Endothelial cell (in vitro differentiated cells): ENCODE measurements around the gene SPON2. TPM values are rescaled to one million over a fixed set of nuclear protein-coding genes. Genes with fewer than 3 reads are reported as not detected.

Experiments used
- DNase-seq: peaks from one replicate; pipeline ENCODE4 v3.0.0; 2021; ENCODE audit warnings: low spot score
- H3K27ac Mint-ChIP-seq: one replicate; pipeline ENCODE4 v1.8.0; 2021; ENCODE audit warnings: mixed read lengths, inconsistent platforms; ENCODE audit not compliant: unreplicated experiment
- H3K27me3 Mint-ChIP-seq: one replicate; pipeline ENCODE4 v1.8.0; 2021; ENCODE audit warnings: mild to moderate bottlenecking, moderate library complexity, mixed read lengths, inconsistent platforms; ENCODE audit not compliant: unreplicated experiment
- H3K36me3 Mint-ChIP-seq: one replicate; pipeline ENCODE4 v1.8.0; 2021; ENCODE audit warnings: mild to moderate bottlenecking, low read depth, mixed read lengths, inconsistent platforms; ENCODE audit not compliant: unreplicated experiment
- H3K4me1 Mint-ChIP-seq: one replicate; pipeline ENCODE4 v1.8.0; 2021; ENCODE audit warnings: mild to moderate bottlenecking, mixed read lengths, inconsistent platforms; ENCODE audit not compliant: unreplicated experiment
- H3K4me3 Mint-ChIP-seq: one replicate; pipeline ENCODE4 v1.8.0; 2021; ENCODE audit warnings: mild to moderate bottlenecking, mixed read lengths, inconsistent platforms; ENCODE audit not compliant: unreplicated experiment
- H3K9me3 Mint-ChIP-seq: one replicate; pipeline ENCODE4 v1.8.0; 2021; ENCODE audit warnings: mixed read lengths, inconsistent platforms; ENCODE audit not compliant: unreplicated experiment
- total RNA-seq: library from RNA; stranded (reverse); fragmentation: NEBNext Ultra II Directional; extraction: Animal tissue kit (Norgen Biotek cat#: 25700); gene quantifications from one replicate; pipeline ENCODE4 v1.2.1, GENCODE V29; 2021; ENCODE audit not compliant: unreplicated experiment
- TF ChIP-seq, protein P1 (sequence below): fragments of 200-600 bp; sonication (generic); IDR thresholded peaks from one replicate; pipeline ENCODE4 v1.5.0; 2021; ENCODE audit warnings: antibody characterized with exemption; ENCODE audit not compliant: unreplicated experiment

SPON2 gene
- total RNA-seq, 1 donor from 2014 or later, result 0.97 TPM

DNA sequence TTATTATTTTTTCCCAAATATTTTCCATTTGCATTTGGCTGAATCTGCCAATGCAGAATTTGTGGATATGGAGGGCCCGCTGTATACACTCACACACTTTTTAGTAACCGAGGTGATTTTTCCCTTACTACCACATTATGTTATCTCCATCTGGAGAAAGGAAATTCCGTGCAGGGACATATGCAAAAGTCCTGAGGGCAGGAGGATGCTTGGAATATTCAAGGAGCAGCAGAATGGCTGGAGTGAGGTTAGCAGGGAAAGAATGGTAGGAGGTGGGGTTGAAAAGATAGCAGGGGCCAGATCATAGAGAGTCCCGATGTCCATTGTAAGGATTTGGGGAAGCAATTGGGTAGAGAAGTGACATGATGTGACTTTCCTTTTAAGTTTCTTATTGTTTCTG lies 47.6 kb downstream of the SPON2 start:
- Mint-ChIP-seq H3K4me3 (no peak overlapping the region), H3K9me3 (no peaks in the 10 kb centered on the region), H3K4me1 (no peaks in the 10 kb centered on the region), H3K27ac (no peak overlapping the region), H3K36me3 (no peaks in the 10 kb centered on the region), H3K27me3 (peaks cover 1% of the 10 kb centered on the region)
- DNase-seq, result no peak
- TF ChIP-seq, protein P1, sequence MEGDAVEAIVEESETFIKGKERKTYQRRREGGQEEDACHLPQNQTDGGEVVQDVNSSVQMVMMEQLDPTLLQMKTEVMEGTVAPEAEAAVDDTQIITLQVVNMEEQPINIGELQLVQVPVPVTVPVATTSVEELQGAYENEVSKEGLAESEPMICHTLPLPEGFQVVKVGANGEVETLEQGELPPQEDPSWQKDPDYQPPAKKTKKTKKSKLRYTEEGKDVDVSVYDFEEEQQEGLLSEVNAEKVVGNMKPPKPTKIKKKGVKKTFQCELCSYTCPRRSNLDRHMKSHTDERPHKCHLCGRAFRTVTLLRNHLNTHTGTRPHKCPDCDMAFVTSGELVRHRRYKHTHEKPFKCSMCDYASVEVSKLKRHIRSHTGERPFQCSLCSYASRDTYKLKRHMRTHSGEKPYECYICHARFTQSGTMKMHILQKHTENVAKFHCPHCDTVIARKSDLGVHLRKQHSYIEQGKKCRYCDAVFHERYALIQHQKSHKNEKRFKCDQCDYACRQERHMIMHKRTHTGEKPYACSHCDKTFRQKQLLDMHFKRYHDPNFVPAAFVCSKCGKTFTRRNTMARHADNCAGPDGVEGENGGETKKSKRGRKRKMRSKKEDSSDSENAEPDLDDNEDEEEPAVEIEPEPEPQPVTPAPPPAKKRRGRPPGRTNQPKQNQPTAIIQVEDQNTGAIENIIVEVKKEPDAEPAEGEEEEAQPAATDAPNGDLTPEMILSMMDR, result no peak

DNA sequence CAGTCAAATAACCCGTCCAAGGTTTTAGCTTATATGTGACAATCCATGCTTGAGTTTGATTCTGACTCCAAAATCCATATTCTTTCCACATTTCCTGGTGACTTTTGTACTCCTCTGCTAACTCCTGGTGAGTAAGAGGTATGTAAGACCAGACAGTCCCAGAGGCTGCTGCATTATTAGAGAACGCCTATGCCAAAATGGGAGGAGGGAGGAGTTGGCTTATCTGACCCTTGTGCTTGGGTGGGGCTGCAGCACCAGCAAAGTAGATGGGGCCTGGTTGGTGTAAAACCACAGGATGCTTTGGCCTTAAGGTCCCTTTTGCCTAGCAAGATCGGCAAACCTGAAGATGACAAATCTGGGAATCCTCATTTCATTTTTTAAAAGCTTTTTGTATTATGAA lies 49.9 kb downstream of the SPON2 start:
- Mint-ChIP-seq H3K4me3 (no peak overlapping the region), H3K27ac (no peak overlapping the region), H3K27me3 (peaks cover 1% of the 10 kb centered on the region), H3K36me3 (no peaks in the 10 kb centered on the region), H3K9me3 (no peaks in the 10 kb centered on the region), H3K4me1 (no peaks in the 10 kb centered on the region)
- TF ChIP-seq, protein P1, result no peak
- no peak for DNase-seq

Other genes with a start within 250 kb of the SPON2 start
- 112 TPM for gene GAK, start 240.3 kb downstream of the SPON2 start, total RNA-seq
- gene TMEM175, start 240.1 kb downstream of the SPON2 start, total RNA-seq, result 31.4 TPM
- 14.5 TPM for gene DGKQ, start 199.0 kb downstream of the SPON2 start, total RNA-seq
- 14.9 TPM for gene IDUA, start 185.5 kb downstream of the SPON2 start, total RNA-seq
- not detected for gene SLC26A1, start 179.2 kb downstream of the SPON2 start, total RNA-seq
- gene FGFRL1, start 161.0 kb downstream of the SPON2 start, total RNA-seq, result 5.2 TPM
- gene RNF212, start 59.0 kb downstream of the SPON2 start, total RNA-seq, result 3.3 TPM
- 165 TPM for gene CTBP1, start 76.5 kb upstream of the SPON2 start, total RNA-seq
- 68.2 TPM for gene MAEA, start 117.3 kb upstream of the SPON2 start, total RNA-seq
- gene UVSSA, start 174.6 kb upstream of the SPON2 start, total RNA-seq, result 22.1 TPM
- not detected for gene NKX1-1, start 233.9 kb upstream of the SPON2 start, total RNA-seq